COLO668 (cell line): ENCODE data around the gene FURIN.
"Not testable (repeated sequence)": the region's sequence is repeated elsewhere in the genome, so short reads cannot be mapped to it uniquely, and the experiment has no call there.

Experiments used
- DNase-seq: peaks from one replicate; lab custom pipeline; 2025; ENCODE audit not compliant: unreplicated experiment; lab: John Stamatoyannopoulos, UW

The FURIN gene

DNA sequence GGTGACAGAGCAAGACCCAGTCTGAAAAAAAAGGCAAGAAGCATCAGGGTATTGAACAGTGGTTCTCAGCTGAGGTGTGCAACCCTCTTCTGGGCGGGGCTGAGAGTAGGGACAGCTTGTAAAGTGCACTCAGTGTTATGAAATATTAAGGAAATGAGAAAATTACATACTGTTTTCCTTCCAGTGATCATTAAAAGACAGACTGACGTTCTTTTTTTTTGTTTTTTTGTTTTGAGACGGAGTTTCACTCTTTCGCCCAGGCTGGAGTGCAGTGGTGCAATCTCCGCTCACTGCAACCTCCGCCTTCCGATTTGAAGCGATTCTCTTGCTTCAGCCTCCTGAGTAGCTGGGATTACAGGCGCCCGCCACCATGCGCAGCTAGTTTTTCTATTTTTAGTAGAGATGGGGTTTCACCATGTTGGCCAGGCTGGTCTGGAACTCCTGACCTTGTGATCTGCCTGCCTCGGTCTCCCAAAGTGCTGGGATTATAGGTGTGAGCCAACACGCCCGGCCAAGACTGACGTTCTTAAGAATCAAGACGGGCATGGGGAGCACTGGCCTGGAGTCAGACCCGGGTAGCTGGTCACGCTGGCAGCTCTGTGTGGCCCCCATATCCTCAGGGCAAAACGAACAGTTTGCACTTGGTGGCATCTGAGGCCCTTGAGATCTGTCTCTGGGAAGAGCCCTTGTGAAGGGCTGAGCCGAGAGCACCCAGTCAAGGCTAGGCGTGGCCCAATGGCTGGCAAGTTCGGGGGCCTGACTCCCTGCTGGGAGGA lies 46.1 kb downstream of the FURIN start:
- DNase-seq = no peak

DNA sequence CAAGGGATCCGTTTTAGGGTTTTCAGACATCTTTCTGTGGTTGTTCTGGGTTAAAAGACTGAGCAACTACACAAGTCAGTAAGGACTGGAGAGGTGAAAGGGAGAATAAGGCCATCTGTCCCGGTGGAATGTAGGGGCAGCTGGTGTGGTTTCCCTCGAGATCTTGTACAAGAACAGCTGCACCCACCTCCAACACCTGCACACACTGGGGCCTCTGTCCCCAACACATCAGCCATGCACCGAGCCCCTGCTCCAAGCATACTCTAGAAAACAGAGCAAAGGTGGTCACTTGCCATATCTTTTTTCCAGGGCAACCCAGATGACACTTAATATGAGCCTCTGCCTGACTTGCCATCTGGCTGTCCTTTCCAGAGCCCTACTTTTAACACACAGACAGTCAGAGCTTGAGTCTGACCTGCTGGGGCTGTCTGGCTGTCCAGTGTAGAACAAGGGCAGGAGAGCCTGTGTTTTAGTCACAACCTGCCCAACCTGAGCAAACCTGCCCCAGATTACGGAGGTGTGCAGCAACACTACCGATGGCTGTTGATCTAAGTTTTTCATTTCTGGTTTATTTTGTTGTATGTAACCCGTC lies 46.9 kb downstream of the FURIN start:
- peak; percentile 9 for DNase-seq

DNA sequence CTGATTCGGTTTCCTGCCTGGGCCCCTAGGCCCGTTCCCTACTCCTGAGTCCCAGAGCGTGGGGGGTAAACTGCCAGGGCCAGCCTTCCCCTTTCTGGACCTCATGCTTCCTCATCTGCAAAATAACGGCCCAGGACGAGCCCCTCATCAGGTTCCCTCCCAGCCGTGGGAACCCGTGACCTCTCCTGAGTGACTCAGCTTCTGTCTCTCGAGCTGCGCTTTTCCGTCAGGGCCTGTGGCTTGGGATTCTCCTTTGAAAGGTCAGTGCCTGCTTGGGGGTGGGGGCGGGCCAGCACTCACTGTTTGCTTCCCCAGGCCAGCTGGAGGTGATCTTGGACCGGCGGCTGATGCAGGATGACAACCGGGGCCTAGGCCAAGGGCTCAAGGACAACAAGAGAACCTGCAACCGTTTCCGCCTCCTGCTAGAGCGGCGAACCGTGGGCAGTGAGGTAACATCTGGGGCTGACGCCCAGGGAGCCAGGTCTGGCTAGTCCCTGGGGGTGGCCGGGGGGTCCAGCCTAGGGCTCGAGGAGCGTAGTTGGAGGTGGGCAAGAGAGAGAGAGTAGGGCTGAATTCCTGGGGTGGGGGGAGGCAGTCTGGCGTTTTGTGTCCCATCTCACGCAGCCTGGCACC lies 47.5 kb downstream of the FURIN start:
- no peak for DNase-seq

DNA sequence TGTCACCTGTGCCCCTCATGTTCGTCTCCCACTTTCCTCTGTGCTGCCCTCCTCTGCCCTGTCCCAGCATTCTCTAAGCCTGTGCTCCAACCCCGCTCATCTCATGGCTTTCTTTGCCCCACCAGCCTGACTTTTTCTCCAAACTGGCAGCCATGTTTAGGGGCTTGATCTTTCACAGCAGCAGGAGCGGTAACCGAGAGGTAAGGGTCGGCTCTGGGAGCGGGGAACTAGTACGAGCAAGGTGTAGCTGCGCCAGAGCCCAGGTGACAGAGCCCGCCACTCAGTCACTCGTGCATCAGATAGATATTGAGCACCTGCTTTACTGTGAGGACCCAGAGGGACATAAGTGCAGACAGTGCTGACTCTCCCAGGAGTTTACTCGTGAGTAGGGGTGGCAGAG lies 48.1 kb downstream of the FURIN start:
- DNase-seq = no peak

DNA sequence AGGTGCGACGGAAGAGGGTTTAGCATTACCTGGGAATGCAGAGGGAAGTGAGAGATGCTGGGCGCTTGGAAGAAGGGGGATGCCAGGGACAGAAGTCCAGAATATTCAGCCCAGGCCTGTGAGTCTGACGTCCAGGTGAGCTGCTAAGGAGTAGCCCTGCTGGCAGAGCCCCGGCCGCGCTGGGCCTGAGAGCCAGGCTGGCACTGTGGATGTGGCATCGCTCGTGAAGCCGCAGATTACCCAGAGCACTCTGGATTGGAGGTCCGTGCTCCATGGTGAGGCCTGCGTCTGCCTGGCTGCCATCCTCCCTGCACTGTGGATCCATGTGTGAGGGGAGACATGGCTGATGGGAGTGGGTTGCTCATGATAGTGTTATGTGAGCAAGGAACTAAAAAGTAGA lies 49.2 kb downstream of the FURIN start:
- DNase-seq = no peak

DNA sequence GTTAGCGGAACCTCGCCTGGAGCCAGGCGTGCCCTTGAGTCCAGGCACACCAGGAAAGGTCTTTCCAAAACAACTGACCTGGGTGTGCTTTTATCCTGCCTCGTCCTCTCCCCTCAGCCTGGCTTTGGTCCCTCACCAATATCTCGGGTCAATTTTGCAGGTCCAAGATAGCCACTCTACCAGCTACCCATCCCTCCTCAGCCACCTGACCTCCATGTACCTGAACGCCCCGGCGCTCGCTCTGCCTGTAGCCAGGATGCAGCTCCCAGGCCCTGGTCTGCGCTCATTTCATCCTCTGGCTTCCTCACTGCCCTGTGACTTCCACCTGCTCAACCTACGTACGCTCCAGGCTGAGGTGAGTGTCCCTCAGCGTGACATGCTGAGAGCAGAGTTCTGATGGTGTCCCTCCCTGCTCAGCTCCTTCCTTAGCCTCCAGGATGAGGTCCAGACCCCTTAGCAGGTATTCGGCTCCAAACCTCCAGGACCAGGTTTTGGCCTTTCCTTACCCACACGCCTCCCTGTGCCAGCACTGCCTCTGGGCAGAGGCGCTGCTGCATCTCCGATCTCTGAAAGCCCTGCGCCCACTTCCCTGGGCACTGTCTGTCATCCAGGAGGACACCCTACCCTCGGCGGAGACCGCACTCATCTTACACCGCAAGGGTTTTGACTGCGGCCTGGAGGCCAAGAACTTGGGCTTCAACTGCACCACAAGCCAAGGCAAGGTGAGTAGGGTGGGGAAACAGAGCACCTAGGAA lies 49.8 kb downstream of the FURIN start:
- no peak for DNase-seq

DNA sequence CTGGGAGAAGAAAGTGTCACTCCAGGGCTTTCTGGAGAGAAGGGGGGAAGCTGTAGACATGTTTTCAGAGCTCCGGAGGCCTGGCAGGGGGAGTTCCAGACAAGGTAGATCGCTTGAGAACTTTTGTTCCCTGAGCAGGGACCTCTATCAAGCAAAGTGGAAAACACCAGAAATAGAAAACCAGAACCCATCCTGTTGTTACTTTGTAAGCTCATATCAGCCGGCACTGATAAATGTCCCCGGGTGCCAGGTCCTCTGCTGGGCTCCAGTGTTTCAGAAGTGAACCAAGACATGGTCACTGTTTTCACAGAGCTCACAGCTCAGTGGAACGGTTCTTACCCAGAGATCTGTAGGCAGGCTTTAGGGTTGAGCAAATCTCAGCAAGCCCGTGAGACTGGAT lies 50.4 kb downstream of the FURIN start:
- DNase-seq = no peak

DNA sequence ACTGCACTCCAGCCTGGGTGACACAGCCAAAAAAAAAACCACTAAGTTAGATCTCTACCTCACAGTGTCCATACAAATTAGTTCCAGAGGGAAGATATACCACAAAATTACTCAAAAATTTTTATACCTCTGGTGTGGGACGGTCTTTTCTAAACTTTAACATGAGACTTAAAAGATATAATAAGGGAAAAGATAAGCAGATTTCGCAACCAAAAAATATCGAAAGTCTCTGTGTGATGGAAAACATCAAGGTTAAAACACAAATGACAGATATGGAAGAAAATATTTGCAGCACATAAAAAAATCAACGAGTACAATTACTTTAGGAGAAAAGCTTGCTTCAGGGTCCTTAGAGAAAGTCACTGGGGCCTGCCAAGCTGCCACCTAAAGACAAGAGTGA lies 53.5 kb downstream of the FURIN start:
- no peak for DNase-seq

DNA sequence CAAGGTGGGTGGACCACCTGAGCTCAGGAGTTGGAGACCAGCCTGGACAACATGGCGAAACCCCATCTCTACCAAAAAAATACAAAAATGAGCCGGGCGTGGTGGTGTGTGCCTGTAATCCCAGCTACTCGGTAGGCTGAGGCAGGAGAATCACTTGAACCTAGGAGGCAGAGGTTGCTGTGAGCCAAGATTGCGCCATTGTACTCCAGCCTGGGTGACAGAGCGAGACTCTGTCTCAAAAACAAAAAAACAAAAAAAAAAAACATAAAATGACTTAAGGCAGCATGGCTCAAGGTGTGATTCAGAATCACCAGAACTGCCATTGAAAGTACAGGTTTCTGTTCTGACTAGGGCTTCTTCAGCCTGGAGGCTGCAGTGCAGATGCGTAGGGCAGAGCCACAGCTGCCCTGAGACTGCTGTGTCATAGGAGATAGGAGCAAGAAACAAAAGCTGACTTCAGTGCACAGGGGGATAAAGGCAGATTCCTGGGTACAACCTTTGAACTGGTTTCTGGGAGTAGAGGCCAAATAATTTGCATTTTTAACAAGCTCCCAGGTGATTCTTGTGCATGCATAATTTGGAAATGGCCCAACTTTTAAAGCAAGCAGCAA lies 54.4 kb downstream of the FURIN start:
- not testable (repeated sequence) for DNase-seq

DNA sequence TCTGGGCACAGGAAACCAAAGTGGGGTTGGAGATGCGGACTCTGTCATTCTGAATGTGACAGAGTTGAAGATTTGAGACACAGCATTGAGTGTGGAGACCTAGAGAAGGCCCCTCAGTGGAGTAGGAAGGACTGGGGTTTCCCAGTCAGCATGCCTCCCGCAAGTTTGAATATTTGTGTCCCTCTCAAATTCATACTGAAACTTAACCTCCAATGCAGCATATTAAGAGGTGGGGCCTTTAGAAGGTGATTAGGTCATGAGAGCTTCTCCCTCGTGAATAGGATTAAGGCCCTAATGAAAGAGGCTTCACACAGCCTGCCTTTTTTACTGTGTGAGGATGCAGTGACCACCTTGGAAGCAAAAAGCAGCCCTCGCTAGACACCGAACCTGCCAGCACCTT lies 56.0 kb downstream of the FURIN start:
- DNase-seq = no peak

DNA sequence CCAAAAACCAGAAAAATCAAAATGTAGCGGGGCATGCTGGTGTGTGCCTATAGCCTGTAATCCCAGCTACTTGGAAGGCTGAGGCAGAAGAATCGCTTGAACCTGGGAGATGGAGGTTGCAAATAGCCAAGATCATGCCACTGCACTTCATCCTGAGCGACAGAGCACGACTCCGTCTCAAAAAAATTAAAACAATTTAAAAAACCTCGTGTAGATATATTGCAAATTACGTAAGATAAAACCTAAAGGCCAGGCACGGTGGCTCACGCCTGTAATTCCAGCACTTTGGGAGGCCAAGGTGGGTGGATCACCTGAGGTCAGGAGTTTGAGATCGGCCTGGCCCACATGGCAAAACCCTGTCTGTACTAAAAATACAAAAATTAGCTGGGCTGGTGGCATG lies 58.4 kb downstream of the FURIN start:
- DNase-seq = not testable (repeated sequence)

DNA sequence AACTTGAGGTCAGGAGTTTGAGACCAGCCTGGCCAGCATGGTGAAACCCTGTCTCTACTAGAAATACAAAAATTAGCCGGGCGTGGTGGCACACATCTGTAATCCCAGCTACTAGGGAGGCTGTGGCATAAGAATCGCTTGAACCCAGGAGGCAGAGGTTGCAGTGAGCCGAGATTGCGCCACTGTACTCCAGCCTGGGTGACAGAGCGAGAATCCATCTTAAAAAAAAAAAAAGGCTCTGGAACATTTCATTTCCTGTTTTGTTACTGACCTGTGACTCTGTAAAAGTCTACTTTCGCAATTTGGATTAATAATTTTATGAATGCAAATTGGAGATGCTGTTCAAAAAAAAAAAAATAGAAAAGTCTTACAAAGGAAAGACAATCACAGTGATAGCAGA lies 59.7 kb downstream of the FURIN start:
- DNase-seq = not testable (repeated sequence)

DNA sequence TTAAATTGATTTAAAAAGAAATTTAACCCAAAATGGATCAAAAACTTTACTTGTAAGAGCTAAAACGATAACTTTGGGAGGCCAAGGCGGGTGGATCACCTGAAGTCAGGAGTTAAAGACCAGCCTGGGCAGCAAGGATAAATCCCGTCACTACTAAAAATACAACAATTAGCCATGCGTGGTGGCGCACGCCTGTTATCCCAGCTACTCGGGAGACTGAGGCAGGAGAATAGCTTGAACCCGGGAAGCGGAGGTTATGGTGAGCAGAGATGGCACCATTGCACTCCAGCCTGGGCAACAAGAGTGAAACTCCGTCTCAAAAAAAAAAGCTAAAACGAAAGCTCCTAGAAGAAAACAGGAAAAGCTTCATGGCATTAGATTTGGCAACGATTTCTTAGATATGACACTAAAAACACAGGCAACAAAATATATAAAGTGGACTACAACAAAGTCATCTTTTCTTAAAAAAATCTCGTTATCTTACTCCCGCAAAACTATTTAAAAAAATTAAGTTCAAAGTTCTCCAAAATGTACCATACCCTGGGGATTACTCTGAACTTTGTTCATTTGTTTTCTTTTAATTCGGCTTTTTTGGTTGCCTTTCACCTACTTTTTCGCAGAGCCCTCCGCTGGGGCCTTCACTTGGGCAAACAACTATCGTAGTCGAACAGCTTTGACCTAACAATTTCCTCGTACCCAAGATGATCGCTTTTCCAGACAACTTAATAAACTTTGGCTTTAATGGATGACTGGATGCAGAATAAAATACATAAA lies 61.0 kb downstream of the FURIN start:
- DNase-seq = no peak

DNA sequence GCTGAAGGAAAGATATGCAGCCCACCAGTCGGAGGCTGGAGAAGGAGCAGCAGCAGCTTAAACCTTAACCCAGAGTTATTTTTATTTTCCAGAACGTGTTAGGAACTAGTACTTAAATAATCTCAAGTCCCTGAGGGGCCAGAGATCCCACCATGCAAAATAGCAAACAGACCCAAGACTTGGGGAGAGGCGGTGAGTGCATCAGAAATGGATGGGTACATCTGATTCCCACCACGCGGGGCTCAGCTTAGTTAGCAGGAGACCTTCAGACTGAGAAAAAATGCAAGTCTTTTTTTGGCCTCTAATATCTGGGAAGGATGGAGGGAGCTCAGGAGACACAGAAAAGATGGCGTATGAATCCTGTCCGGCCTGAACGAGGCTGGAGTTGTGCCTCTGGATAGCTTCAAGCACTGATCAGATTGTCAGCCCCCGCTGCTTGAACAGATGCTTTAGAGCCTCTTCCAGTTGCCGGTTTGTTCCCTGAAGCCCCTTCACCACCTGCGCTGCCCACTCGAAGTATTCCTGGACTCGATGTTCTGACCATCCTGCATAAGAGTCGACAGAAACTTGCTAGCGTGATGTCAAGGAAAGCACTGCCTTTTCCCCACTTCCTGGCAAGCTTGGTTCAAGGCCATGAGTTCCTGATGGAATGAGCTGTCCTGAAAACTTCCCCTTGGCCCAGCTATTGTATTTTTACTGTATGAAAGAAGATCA lies 62.6 kb downstream of the FURIN start:
- DNase-seq = peak; percentile 45

DNA sequence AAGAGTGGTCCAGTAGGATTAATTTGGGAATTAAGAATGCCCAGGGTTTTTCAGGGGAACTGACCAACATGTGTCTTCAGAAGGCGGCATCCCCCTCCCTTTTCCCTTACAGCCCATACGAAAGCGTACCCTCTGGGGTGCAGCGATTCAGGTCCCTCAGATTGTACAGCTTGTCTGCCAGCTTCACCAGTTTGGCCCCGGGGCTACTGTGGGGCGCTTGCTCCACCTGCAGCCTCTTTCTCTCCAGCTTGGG lies 63.1 kb downstream of the FURIN start:
- no peak for DNase-seq

DNA sequence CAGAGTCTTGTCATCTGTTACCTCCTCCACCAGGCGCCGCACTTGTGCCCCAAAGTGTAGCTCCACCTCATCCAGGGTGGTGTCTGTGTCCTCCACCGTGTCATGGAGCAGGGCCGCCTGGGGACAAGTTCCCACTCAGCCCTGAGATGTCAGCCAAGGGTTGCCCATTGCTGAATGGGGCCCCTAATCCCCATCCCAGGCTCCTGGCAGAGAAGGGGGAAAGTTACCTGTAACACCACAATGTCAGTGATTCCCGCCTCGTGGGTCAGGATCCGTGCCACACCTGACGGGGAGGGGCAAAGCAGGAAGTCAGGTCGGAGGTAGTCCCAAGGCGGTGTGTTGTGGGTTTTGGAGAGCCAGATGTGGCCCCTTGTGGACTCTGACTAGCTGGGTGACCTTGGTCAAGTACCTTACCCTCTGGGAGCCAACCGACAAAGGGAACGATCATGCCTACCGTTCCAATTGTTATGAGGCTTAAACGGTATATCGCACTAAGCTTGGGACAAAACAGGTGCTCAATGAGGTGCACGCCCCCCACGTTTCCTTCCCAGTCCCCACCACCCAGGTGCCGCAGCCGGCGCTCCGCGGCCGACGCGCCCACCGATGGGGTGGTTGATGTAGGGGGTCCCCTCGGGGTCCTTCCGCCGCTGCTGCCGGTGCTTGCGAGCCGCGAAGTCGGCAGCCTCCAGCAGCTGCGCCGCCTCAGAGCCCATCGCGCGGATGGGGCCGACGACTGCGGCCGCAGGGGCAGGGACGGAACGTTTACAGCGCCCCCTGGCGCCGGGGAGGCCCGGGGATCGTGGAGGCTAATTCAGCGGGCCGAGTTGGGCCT lies 63.7 kb downstream of the FURIN start, which contains the start of gene HDDC3:
Gene HDDC3 (minus strand): TSS at position 722 of the 832 bp plus-strand sequence. CDS start 9 bp downstream, at position 713.
- DNase-seq = peak; percentile 93

DNA sequence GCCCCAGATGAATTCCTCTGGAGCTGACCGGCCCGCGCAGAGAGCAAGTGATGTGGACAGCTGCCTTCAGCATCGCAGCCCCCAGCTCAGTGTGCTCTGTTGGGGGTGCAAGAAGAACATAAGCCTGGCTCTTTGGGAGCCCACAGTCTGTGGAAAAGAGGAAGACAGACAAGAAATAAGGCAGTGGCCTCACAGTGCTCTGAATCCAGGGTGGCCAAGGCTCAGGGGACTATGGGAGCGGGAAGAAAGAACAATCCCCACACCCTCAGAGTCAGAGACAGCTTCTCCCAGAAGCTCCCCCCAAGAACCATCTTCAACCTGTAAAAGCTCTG lies 64.2 kb downstream of the FURIN start:
- DNase-seq = no peak
